Endothelial cell of umbilical vein (primary cell): ENCODE data around the gene DCAF4. TPM values are rescaled to one million over a fixed set of nuclear protein-coding genes. Genes with fewer than 3 reads are reported as not detected.

ENCODE experiments used
- BruUV-seq: library from RNA; stranded (reverse); fragments of 400-500 nt; replicated peaks from 2 replicates; lab custom pipeline; 2021; lab: Mats Ljungman, UMichigan
- CTCF ChIA-PET: fragments of 300-600, 350-600 bp; sonication (Branson Sonifier 250); formaldehyde crosslinking; loops from one replicate; lab custom pipeline; 2021; ENCODE audit warnings: antibody characterized with exemption, inconsistent platforms; lab: Charles Lee
- POLR2A ChIA-PET: fragments of 300-600, 350-600 bp; sonication (Branson Sonifier 250); formaldehyde crosslinking; loops from one replicate; lab custom pipeline; 2021; ENCODE audit warnings: antibody characterized with exemption, inconsistent platforms; lab: Charles Lee
- DNase-seq: peaks from one replicate; pipeline ENCODE4 v3.0.0-alpha.2; 2011; ENCODE audit warnings: low read depth, low spot score
- FAIRE-seq: peaks from 2 replicates; lab custom pipeline; 2011; peaks lifted over from hg19 to GRCh38; lab: Jason Lieb, UNC
- H2AFZ ChIP-seq: 2 replicates; pipeline ENCODE4 v1.6.0; 2012; ENCODE audit warnings: low read depth, low read length, control low read depth, inconsistent platforms
- H3K27ac ChIP-seq: 2 replicates; pipeline ENCODE4 v1.5.1; 2011; ENCODE audit warnings: low read depth, mild to moderate bottlenecking, control low read depth, low read length, moderate library complexity; ENCODE audit not compliant: insufficient read depth
- H3K27me3 ChIP-seq, 2 experiments: 2 replicates each; pipeline versions ENCODE4 v1.6.0 to v1.6.1; 2011; ENCODE audit warnings: low read length in 2 of 2, mixed read lengths in 1 of 2; ENCODE audit not compliant: control insufficient read depth in 2 of 2, insufficient read depth in 2 of 2
- H3K36me3 ChIP-seq, 2 experiments: 2 replicates in 1 of 2; 3 replicates in 1 of 2; pipeline ENCODE4 v1.5.1; 2011; ENCODE audit warnings: low read length in 2 of 2, mild to moderate bottlenecking in 1 of 2, moderate library complexity in 1 of 2; ENCODE audit not compliant: control insufficient read depth in 2 of 2, insufficient read depth in 2 of 2; ENCODE audit errors: extremely low read depth in 1 of 2
- H3K4me1 ChIP-seq: 3 replicates; pipeline ENCODE4 v1.5.1; 2011; ENCODE audit warnings: mild to moderate bottlenecking, low read length; ENCODE audit not compliant: control insufficient read depth, insufficient read depth; ENCODE audit errors: extremely low read depth
- H3K4me2 ChIP-seq: 2 replicates; pipeline ENCODE4 v1.6.1; 2011; ENCODE audit warnings: low read length, control low read depth, mixed read lengths; ENCODE audit not compliant: insufficient read depth
- H3K4me3 ChIP-seq, 3 experiments: fragments of 200-600 bp in 1 of 3; sonication (generic), shearing (Covaris generic) in 1 of 3; replicated peaks in 1 of 3; 2 replicates each; pipeline ENCODE4 v1.5.1; 2011 to 2016; ENCODE audit warnings: control low read depth in 3 of 3, low read length in 3 of 3, mild to moderate bottlenecking in 2 of 3, inconsistent platforms in 1 of 3, low read depth in 1 of 3, moderate library complexity in 1 of 3; ENCODE audit not compliant: insufficient read depth in 1 of 3
- H3K79me2 ChIP-seq: 2 replicates; pipeline ENCODE4 v1.6.0; 2012; ENCODE audit warnings: low read length, inconsistent platforms; ENCODE audit not compliant: control insufficient read depth, insufficient read depth
- H3K9ac ChIP-seq: replicated peaks from 2 replicates; pipeline ENCODE3; 2011; ENCODE audit warnings: low read length, control low read depth; ENCODE audit not compliant: insufficient read depth; ENCODE audit errors: extremely low read depth
- H3K9me1 ChIP-seq: replicated peaks from 3 replicates; pipeline ENCODE4 v1.6.0; 2011; ENCODE audit warnings: mild to moderate bottlenecking, low read length; ENCODE audit not compliant: control insufficient read depth, insufficient read depth; ENCODE audit errors: extremely low read depth
- H3K9me3 ChIP-seq: replicated peaks from 2 replicates; pipeline ENCODE4 v1.5.1; 2012; ENCODE audit warnings: low read length, inconsistent platforms; ENCODE audit not compliant: control insufficient read depth, insufficient read depth
- H4K20me1 ChIP-seq: replicated peaks from 2 replicates; pipeline ENCODE3; 2011; ENCODE audit warnings: mild to moderate bottlenecking, low read length; ENCODE audit not compliant: control insufficient read depth, insufficient read depth; ENCODE audit errors: extremely low read depth
- EZH2 ChIP-seq: IDR thresholded peaks from 2 replicates; pipeline ENCODE4 v1.6.1; 2012; ENCODE audit warnings: borderline replicate concordance, low read depth, mild to moderate bottlenecking, moderate library complexity, low read length, inconsistent platforms; ENCODE audit not compliant: severe bottlenecking
- FOS ChIP-seq: IDR thresholded peaks from 2 replicates; pipeline ENCODE4 v1.6.1; 2011; ENCODE audit warnings: mild to moderate bottlenecking, low read length, moderate library complexity, borderline replicate concordance; ENCODE audit not compliant: insufficient read depth
- GATA2 ChIP-seq: IDR thresholded peaks from 2 replicates; pipeline ENCODE4 v1.7.0; 2011; ENCODE audit warnings: low read depth, mild to moderate bottlenecking, moderate library complexity, mixed read lengths, low read length; ENCODE audit not compliant: insufficient read length, insufficient read depth
- JUN ChIP-seq: IDR thresholded peaks from 2 replicates; pipeline ENCODE4 v1.6.1; 2011; ENCODE audit warnings: borderline replicate concordance, low read depth; ENCODE audit not compliant: insufficient read length, insufficient read depth
- MYC ChIP-seq: IDR thresholded peaks from one replicate; pipeline ENCODE4 v1.6.1; 2011; ENCODE audit warnings: mild to moderate bottlenecking, low read depth, low read length
- POLR2A ChIP-seq: IDR thresholded peaks from 2 replicates; pipeline ENCODE4 v1.6.1; 2012; ENCODE audit warnings: low read depth, mild to moderate bottlenecking, control low read depth, low read length
- POLR2AphosphoS5 ChIP-seq: IDR thresholded peaks from 2 replicates; pipeline ENCODE4 v1.6.1; 2012; ENCODE audit warnings: low read depth, mild to moderate bottlenecking, control low read depth, low read length, moderate library complexity; ENCODE audit not compliant: insufficient read depth
- dilution Hi-C: fragments of 300-500 bp; cut with MboI; formaldehyde crosslinking; loops from one replicate; pipeline ENCODE4 v1.15.0; 2019; ENCODE audit warnings: low sequenced_read_pairs; ENCODE audit not compliant: extremely low pct_ligation_motif_present
- intact Hi-C: fragments of 100-400 bp; cut with micrococcal nuclease; formaldehyde crosslinking; loops from one replicate; pipeline ENCODE4 v1.10.0; 2022
- polyA plus RNA-seq, 4 experiments: library from polyadenylated mRNA; depleted of rRNA in 3 of 4; stranded (reverse) in 3 of 4; unstranded in 1 of 4; fragments of >200 nt; gene quantifications; 2 replicates each; pipeline versions ENCODE4 v1.2.1 to v1.2.3, GENCODE V29; 2011 to 2012; ENCODE audit warnings: missing spikeins in 1 of 4
- total RNA-seq: library from RNA; stranded (reverse); gene quantifications from 2 replicates; pipeline ENCODE4 v1.2.3, GENCODE V29; 2021
- TF ChIP-seq, protein P1 (sequence below), 2 donors: IDR thresholded peaks; 1 replicate in 1 of 2; 2 replicates in 1 of 2; pipeline ENCODE4 v1.5.1; 2011; ENCODE audit warnings: low read length in 2 of 2, mild to moderate bottlenecking in 2 of 2, moderate library complexity in 2 of 2, control low read depth in 1 of 2, inconsistent platforms in 1 of 2, low read depth in 1 of 2; ENCODE audit not compliant: insufficient read depth in 1 of 2; ENCODE audit errors: extremely low read depth in 1 of 2
- TF ChIP-seq, protein P2 (sequence below): IDR thresholded peaks from 2 replicates; pipeline ENCODE4 v1.6.1; 2011; ENCODE audit not compliant: insufficient read depth, insufficient read length

DCAF4 gene
- total and polyA plus RNA-seq, 2 donors (not counting 3 experiments of a cell fraction or from before 2014, with no cell fraction given): 8.6 to 15.8 TPM

DNA sequence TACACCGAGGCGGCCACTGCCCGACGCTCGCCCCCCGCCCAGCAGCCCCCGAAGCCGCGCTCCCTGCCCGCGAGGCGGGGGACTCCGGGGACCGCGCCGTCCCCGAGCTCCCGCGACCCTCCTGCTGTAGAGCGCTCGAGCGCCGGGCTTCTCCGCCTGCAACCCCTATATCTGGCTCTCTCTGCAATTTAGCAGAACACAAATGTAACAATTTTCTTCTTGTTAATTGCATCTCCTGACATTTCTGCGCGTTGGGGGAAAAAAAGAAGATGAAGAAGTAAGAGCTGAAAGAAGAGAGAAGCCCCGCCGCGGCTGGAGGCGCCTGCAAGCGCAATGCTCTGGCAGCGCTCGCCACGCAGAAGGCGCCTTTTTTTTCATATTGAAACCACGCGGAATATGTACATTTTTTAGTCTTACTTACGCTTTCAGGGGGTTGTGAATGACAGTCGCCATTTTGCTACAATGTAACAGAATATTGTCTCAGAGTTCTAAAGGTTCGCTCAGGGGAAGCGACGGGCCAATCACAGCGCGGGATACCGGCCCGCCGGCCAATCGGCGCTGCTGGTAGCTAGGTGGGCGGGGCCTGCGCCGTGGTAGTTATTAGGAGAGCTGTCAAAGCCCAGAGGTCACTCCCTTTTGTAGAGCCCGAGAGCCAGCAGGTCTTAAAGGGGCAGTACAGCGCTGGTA, 32.5 kb upstream of the DCAF4 start, which contains the start of gene DPF3:
DPF3 (minus strand) TSS at position 466 of the 687 bp plus-strand sequence; CDS start at position 453, 13 bp downstream.
- POLR2A ChIA-PET: interaction anchor here (0.9 to 1.8 kb wide), 4 partner anchors 9 to 215 kb away, joined by 3 to 11 read pairs (median 3); no protein-coding TSS in a partner anchor
- intact Hi-C loops: loop anchor here (1.0 to 2.0 kb wide), 7 partner anchors 33 to 377 kb away; partner anchors contain the start of gene DCAF4
- peak within 1 kb of the TSS; percentile 66 for H3K27ac ChIP-seq

More for the DNA sequence above, 32.5 kb upstream of the DCAF4 start, which contains the start of gene DPF3:
- Histone ChIP-seq H3K4me3 (peak within 1 kb of the TSS; percentile 72 to 99 (median 92)), H3K9ac (peak within 1 kb of the TSS; percentile 72), H3K36me3 (no peaks in the 10 kb centered on the region), H3K4me2 (peak within 1 kb of the TSS; percentile 89), H3K4me1 (peaks cover 27% of the 10 kb centered on the region), H3K79me2 (peaks cover 27% of the 10 kb centered on the region), H3K9me3 (no peaks in the 10 kb centered on the region), H3K9me1 (no peaks in the 10 kb centered on the region), H2AFZ (peak within 1 kb of the TSS; percentile 93), H4K20me1 (no peaks in the 10 kb centered on the region), H3K27me3 (no peaks in the 10 kb centered on the region)
- TF ChIP-seq EZH2 (no peak), GATA2 (no peak), POLR2A (peak; percentile 44), JUN (no peak), POLR2AphosphoS5 (peak; percentile 38), FOS (no peak), MYC (no peak)
- TF ChIP-seq, protein P1, sequence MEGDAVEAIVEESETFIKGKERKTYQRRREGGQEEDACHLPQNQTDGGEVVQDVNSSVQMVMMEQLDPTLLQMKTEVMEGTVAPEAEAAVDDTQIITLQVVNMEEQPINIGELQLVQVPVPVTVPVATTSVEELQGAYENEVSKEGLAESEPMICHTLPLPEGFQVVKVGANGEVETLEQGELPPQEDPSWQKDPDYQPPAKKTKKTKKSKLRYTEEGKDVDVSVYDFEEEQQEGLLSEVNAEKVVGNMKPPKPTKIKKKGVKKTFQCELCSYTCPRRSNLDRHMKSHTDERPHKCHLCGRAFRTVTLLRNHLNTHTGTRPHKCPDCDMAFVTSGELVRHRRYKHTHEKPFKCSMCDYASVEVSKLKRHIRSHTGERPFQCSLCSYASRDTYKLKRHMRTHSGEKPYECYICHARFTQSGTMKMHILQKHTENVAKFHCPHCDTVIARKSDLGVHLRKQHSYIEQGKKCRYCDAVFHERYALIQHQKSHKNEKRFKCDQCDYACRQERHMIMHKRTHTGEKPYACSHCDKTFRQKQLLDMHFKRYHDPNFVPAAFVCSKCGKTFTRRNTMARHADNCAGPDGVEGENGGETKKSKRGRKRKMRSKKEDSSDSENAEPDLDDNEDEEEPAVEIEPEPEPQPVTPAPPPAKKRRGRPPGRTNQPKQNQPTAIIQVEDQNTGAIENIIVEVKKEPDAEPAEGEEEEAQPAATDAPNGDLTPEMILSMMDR (IDR thresholded peaks at IDR 0.05; ENCODE audit: extremely low read depth in 1 of 2, insufficient read depth in 1 of 2, low read depth in 1 of 2, low read length in 2 of 2): no peak
- TF ChIP-seq, protein P2, sequence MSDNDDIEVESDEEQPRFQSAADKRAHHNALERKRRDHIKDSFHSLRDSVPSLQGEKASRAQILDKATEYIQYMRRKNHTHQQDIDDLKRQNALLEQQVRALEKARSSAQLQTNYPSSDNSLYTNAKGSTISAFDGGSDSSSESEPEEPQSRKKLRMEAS: no peak
- CTCF ChIA-PET: interaction anchor here (0.5 to 4.6 kb wide), 22 partner anchors 10 to 576 kb away, joined by 3 to 59 read pairs (median 4); no protein-coding TSS in a partner anchor
- dilution Hi-C loops: no loop called here
- TSS peak; percentile 30 for BruUV-seq
- FAIRE-seq: peak; percentile 96
- peak; percentile 97 for DNase-seq
